Stimulated activated naive CD8-positive, alpha-beta T cell treated with anti-CD3 and anti-CD28 coated beads, Interleukin-15, amount 100 ng/mL, for 72 hours (primary cell): ENCODE results near the gene CECR2.
"Not testable (repeated sequence)": the region's sequence is repeated elsewhere in the genome, so short reads cannot be mapped to it uniquely, and the experiment has no call there.

Source experiments
- ATAC-seq: fragments of 150-1000 bp; cut with Tn5 transposase; 2 replicates; pipeline ENCODE4 v1.10.0; 2021; ENCODE audit warnings: mild to moderate bottlenecking, moderate library complexity
- DNase-seq, 2 donors: peaks; one replicate each; pipeline ENCODE4 v3.0.0; 2021 to 2022
- H3K27ac Mint-ChIP-seq, 2 donors: one replicate each; pipeline ENCODE4 v1.8.0; 2022; ENCODE audit warnings: mild to moderate bottlenecking in 2 of 2, mixed read lengths in 2 of 2, moderate library complexity in 2 of 2
- H3K27me3 Mint-ChIP-seq: one replicate; pipeline ENCODE4 v1.8.0; 2022; ENCODE audit warnings: mixed read lengths
- H3K4me1 Mint-ChIP-seq: one replicate; pipeline ENCODE4 v1.8.0; 2022; ENCODE audit warnings: mild to moderate bottlenecking, mixed read lengths
- H3K4me3 Mint-ChIP-seq, 2 donors: one replicate each; pipeline ENCODE4 v1.8.0; 2022; ENCODE audit warnings: mild to moderate bottlenecking in 2 of 2, mixed read lengths in 2 of 2, moderate library complexity in 1 of 2
- H3K9me3 Mint-ChIP-seq, 2 donors: one replicate each; pipeline ENCODE4 v1.8.0; 2022; ENCODE audit warnings: mixed read lengths in 2 of 2

CECR2 gene

GRCh38 chr22:17486313-17486712 is 117.1 kb downstream of the CECR2 start:
- Mint-ChIP-seq H3K27ac (no peak overlapping the region), H3K9me3 (no peaks in the 10 kb centered on the region), H3K27me3 (no peaks in the 10 kb centered on the region), H3K4me3 (no peak overlapping the region), H3K4me1 (no peaks in the 10 kb centered on the region)
- ATAC-seq (no peak), DNase-seq (no peak)

GRCh38 chr22:17486719-17487118 is 117.5 kb downstream of the CECR2 start:
- Mint-ChIP-seq H3K27me3 (no peaks in the 10 kb centered on the region), H3K4me3 (no peak overlapping the region), H3K9me3 (no peaks in the 10 kb centered on the region), H3K27ac (no peak overlapping the region), H3K4me1 (no peaks in the 10 kb centered on the region)
- DNase-seq (no peak), ATAC-seq (no peak)

- Mint-ChIP-seq H3K9me3 (no peaks in the 10 kb centered on the region), H3K27ac (no peak overlapping the region), H3K4me3 (no peak overlapping the region), H3K4me1 (no peaks in the 10 kb centered on the region), H3K27me3 (no peaks in the 10 kb centered on the region)
- DNase-seq (no peak), ATAC-seq (no peak)
These were observed 119.8 kb downstream of the CECR2 start for GRCh38 chr22:17489101-17489500.

- no peaks in the 10 kb centered on the region for H3K9me3 Mint-ChIP-seq
- H3K4me3 Mint-ChIP-seq: no peak overlapping the region
- ATAC-seq (no peak), DNase-seq (no peak)
- no peak overlapping the region for H3K27ac Mint-ChIP-seq
- H3K27me3 Mint-ChIP-seq: no peaks in the 10 kb centered on the region
- no peaks in the 10 kb centered on the region for H3K4me1 Mint-ChIP-seq
These were observed 121.9 kb downstream of the CECR2 start for GRCh38 chr22:17491090-17491640.

- Mint-ChIP-seq H3K4me3 (no peak overlapping the region), H3K27me3 (no peaks in the 10 kb centered on the region), H3K27ac (no peak overlapping the region), H3K4me1 (no peaks in the 10 kb centered on the region), H3K9me3 (no peaks in the 10 kb centered on the region)
- no peak for DNase-seq
- ATAC-seq: no peak
These were observed 123.0 kb downstream of the CECR2 start for GRCh38 chr22:17492247-17492646.

GRCh38 chr22:17493419-17493981 is 124.2 kb downstream of the CECR2 start:
- H3K9me3 Mint-ChIP-seq: no peaks in the 10 kb centered on the region
- H3K27me3 Mint-ChIP-seq: no peaks in the 10 kb centered on the region
- DNase-seq (no peak), ATAC-seq (no peak)
- peak overlapping the region in 1 of 2 donors; percentile 40 for H3K27ac Mint-ChIP-seq
- H3K4me3 Mint-ChIP-seq: no peak overlapping the region
- no peaks in the 10 kb centered on the region for H3K4me1 Mint-ChIP-seq

- Mint-ChIP-seq H3K9me3 (no peaks in the 10 kb centered on the region), H3K27ac (peak overlapping the region in 1 of 2 donors; percentile 87), H3K27me3 (no peaks in the 10 kb centered on the region), H3K4me3 (no peak overlapping the region), H3K4me1 (no peaks in the 10 kb centered on the region)
- DNase-seq (no peak), ATAC-seq (no peak)
These were observed 127.6 kb downstream of the CECR2 start for GRCh38 chr22:17496841-17497240.

GRCh38 chr22:17501679-17502285 is 132.5 kb downstream of the CECR2 start:
- ATAC-seq (peak; percentile 87), DNase-seq (peak; percentile 19 to 41)

GRCh38 chr22:17508110-17508509 is 138.8 kb downstream of the CECR2 start:
- H3K4me1 Mint-ChIP-seq: no peaks in the 10 kb centered on the region
- no peak overlapping the region for H3K4me3 Mint-ChIP-seq
- ATAC-seq: no peak
- no peak overlapping the region for H3K27ac Mint-ChIP-seq
- no peaks in the 10 kb centered on the region for H3K9me3 Mint-ChIP-seq
- H3K27me3 Mint-ChIP-seq: peaks cover 12% of the 10 kb centered on the region
- no peak for DNase-seq

More at GRCh38 chr22:17501679-17502285, 132.5 kb downstream of the CECR2 start:
- no peak overlapping the region for H3K4me3 Mint-ChIP-seq
- H3K27me3 Mint-ChIP-seq: no peaks in the 10 kb centered on the region
- H3K27ac Mint-ChIP-seq: no peak overlapping the region
- H3K4me1 Mint-ChIP-seq: no peaks in the 10 kb centered on the region
- H3K9me3 Mint-ChIP-seq: no peaks in the 10 kb centered on the region

GRCh38 chr22:17512960-17513359 is 143.7 kb downstream of the CECR2 start:
- Mint-ChIP-seq H3K4me3 (no peak overlapping the region), H3K27ac (no peak overlapping the region), H3K9me3 (no peaks in the 10 kb centered on the region), H3K27me3 (peaks cover 12% of the 10 kb centered on the region), H3K4me1 (no peaks in the 10 kb centered on the region)
- DNase-seq (no peak), ATAC-seq (no peak)

GRCh38 chr22:17513612-17514011 is 144.4 kb downstream of the CECR2 start:
- no peaks in the 10 kb centered on the region for H3K9me3 Mint-ChIP-seq
- DNase-seq: no peak
- no peak overlapping the region for H3K27ac Mint-ChIP-seq
- peaks cover 18% of the 10 kb centered on the region for H3K27me3 Mint-ChIP-seq
- no peaks in the 10 kb centered on the region for H3K4me1 Mint-ChIP-seq
- no peak overlapping the region for H3K4me3 Mint-ChIP-seq
- no peak for ATAC-seq

GRCh38 chr22:17514084-17514483 is 144.8 kb downstream of the CECR2 start:
- H3K27ac Mint-ChIP-seq: no peak overlapping the region
- no peak for DNase-seq
- no peaks in the 10 kb centered on the region for H3K9me3 Mint-ChIP-seq
- no peak overlapping the region for H3K4me3 Mint-ChIP-seq
- no peak for ATAC-seq
- peaks cover 22% of the 10 kb centered on the region for H3K27me3 Mint-ChIP-seq
- no peaks in the 10 kb centered on the region for H3K4me1 Mint-ChIP-seq

- no peak overlapping the region for H3K27ac Mint-ChIP-seq
- ATAC-seq: no peak
- H3K4me3 Mint-ChIP-seq: no peak overlapping the region
- no peaks in the 10 kb centered on the region for H3K4me1 Mint-ChIP-seq
- DNase-seq: no peak
- no peaks in the 10 kb centered on the region for H3K9me3 Mint-ChIP-seq
- peaks cover 20% of the 10 kb centered on the region for H3K27me3 Mint-ChIP-seq
These were observed 149.1 kb downstream of the CECR2 start for GRCh38 chr22:17518406-17518805.

- H3K9me3 Mint-ChIP-seq, DNase-seq, ATAC-seq, H3K27ac Mint-ChIP-seq, H3K4me1 Mint-ChIP-seq, H3K4me3 Mint-ChIP-seq: not testable (repeated sequence)
- peaks cover 25% of the 10 kb centered on the region for H3K27me3 Mint-ChIP-seq
These were observed 152.7 kb downstream of the CECR2 start for GRCh38 chr22:17521971-17522370.

- ATAC-seq (no peak), DNase-seq (no peak)
- no peaks in the 10 kb centered on the region for H3K9me3 Mint-ChIP-seq
- no peak overlapping the region for H3K4me3 Mint-ChIP-seq
- peaks cover 36% of the 10 kb centered on the region for H3K27me3 Mint-ChIP-seq
- no peak overlapping the region for H3K27ac Mint-ChIP-seq
- peaks cover 6% of the 10 kb centered on the region for H3K4me1 Mint-ChIP-seq
These were observed 154.7 kb downstream of the CECR2 start for GRCh38 chr22:17523925-17524324.

GRCh38 chr22:17536269-17536668 is 167.0 kb downstream of the CECR2 start:
- H3K27ac Mint-ChIP-seq: no peak overlapping the region
- DNase-seq: no peak
- H3K9me3 Mint-ChIP-seq: no peaks in the 10 kb centered on the region
- H3K27me3 Mint-ChIP-seq: peaks cover 6% of the 10 kb centered on the region
- H3K4me3 Mint-ChIP-seq: no peak overlapping the region
- no peaks in the 10 kb centered on the region for H3K4me1 Mint-ChIP-seq
- no peak for ATAC-seq

GRCh38 chr22:17537155-17537554 is 167.9 kb downstream of the CECR2 start:
- Mint-ChIP-seq H3K4me3 (no peak overlapping the region), H3K27me3 (no peaks in the 10 kb centered on the region), H3K9me3 (no peaks in the 10 kb centered on the region), H3K4me1 (no peaks in the 10 kb centered on the region), H3K27ac (no peak overlapping the region)
- DNase-seq (no peak), ATAC-seq (no peak)
